Prostate gland (tissue), 2 donors: ENCODE measurements around the gene CCDC177.

Experiments used
- CTCF ChIP-seq, 4 experiments: fragments of 200-600 bp in 2 of 4; fragments of 450-650 bp in 2 of 4; sonication (generic) in 2 of 4; IDR thresholded peaks; 1 replicate in 3 of 4; 2 replicates in 1 of 4; pipeline ENCODE4 v1.5.1; 2016 to 2019; ENCODE audit warnings: antibody characterized with exemption in 4 of 4, mild to moderate bottlenecking in 2 of 4, moderate library complexity in 2 of 4
- POLR2A ChIP-seq: fragments of 450-650 bp; IDR thresholded peaks from one replicate; pipeline ENCODE4 v1.6.1; 2016; ENCODE audit warnings: antibody characterized with exemption, mild to moderate bottlenecking
- POLR2AphosphoS5 ChIP-seq: sonication (generic); formaldehyde crosslinking; IDR thresholded peaks from one replicate; pipeline ENCODE4 v1.6.1; 2017; ENCODE audit warnings: antibody characterized with exemption

GRCh38 chr14:69536971-69537370 is 37.7 kb downstream of the CCDC177 start:
- TF ChIP-seq POLR2AphosphoS5, result no peak
- no peak for TF ChIP-seq CTCF (IDR thresholded peaks at IDR 0.05)
- no peak for TF ChIP-seq POLR2A
